Measurements from ENCODE around the gene PMS1. TPM values are rescaled to one million over a fixed set of nuclear protein-coding genes. Genes with fewer than 3 reads are reported as not detected.
A peak's percentile ranks its signal among the peaks of the same experiment; 100 is the strongest.

Gene PMS1
- total and polyA plus RNA-seq, 7 donors: 4.6 to 20.3 (median 10.2) TPM

DNA sequence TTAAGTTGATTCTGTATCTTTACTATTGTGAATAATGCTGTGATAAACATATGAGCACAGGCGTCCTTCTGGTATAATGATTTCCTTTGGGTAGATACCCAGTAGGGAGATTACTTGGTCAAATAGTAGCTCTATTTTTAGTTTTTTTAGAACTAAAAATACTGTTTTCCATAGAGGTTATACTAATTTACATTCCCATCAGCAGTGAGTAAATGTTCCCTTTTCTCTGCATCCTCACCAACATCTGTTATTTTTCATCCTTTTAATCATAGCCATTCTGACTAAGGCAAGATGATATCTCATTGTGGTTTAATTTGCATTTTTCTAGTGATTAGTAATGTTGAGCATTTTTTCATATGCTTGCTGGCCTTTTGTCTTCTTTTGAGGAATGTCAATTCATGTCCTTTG lies 35.1 kb downstream of the PMS1 start:
- Histone ChIP-seq H3K27me3 (ENCODE audit: insufficient read depth in 3 of 3, low read length in 2 of 3) (no peaks in the 10 kb centered on the region), H3K36me3 (ENCODE audit: insufficient read depth in 1 of 2, low read depth in 1 of 2) (peaks cover 0 to 31% of the 10 kb centered on the region in 2 donors), H3K4me3 (no peak overlapping the region), H3K4me1 (peaks cover 16% of the 10 kb centered on the region), H3K27ac (no peak overlapping the region), H3K9me3 (no peaks in the 10 kb centered on the region)
- WGBS, 3 donors: 94 to 98% (median 97%) methylated on average over 1 of the region's 1 CpG
- TF ChIP-seq CTCF (IDR thresholded peaks at IDR 0.05): no peak
- no peak for DNase-seq
- intact Hi-C loops (cut with DNase I): no loop called here
- ATAC-seq: no peak

GRCh38 chr2:189821953-189822748 lies 37.9 kb downstream of the PMS1 start:
- ATAC-seq: peak; percentile 64 to 88 (median 70)
- intact Hi-C loops (cut with DNase I): no loop called here
- peaks cover 0 to 26% of the 10 kb centered on the region in 2 donors for H3K36me3 ChIP-seq (ENCODE audit: insufficient read depth in 1 of 2, low read depth in 1 of 2)
- peak overlapping the region; percentile 39 for H3K27ac ChIP-seq
- no peaks in the 10 kb centered on the region for H3K27me3 ChIP-seq (ENCODE audit: insufficient read depth in 3 of 3, low read length in 2 of 3)
- peak in 1 of 2 donors; percentile 43 for DNase-seq
- no peaks in the 10 kb centered on the region for H3K9me3 ChIP-seq
- WGBS, 3 donors: 91 to 94% (median 93%) methylated on average over 33 of the region's 33 CpGs
- H3K4me3 ChIP-seq: no peak overlapping the region
- H3K4me1 ChIP-seq: peaks cover 31% of the 10 kb centered on the region
- TF ChIP-seq CTCF (IDR thresholded peaks at IDR 0.05): no peak

- intact Hi-C loops (cut with DNase I): no loop called here
- ATAC-seq: peak in 3 of 4 donors; percentile 33 to 83 (median 82)
These were observed 40.6 kb downstream of the PMS1 start for GRCh38 chr2:189824694-189825396.

DNA sequence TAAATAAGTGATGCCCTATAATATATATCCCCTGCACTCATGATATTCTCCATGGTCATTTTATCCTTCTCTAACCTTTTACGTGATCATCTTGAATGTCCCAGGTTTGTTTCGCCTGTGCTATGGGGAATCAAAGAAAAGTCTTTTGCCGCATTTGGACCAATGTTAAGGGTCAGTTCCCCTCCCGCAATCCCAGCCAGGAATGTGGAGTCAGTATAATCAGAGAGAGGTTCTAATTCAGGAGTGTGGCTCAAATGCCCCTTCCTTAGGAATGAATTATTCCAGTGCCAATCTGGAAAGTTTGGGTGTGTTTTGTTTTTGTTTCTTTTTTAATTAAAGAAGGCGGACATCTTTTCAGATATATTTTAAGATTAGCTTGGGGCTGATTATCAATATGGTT lies 41.8 kb downstream of the PMS1 start:
- TF ChIP-seq CTCF (IDR thresholded peaks at IDR 0.05): no peak
- Histone ChIP-seq H3K36me3 (ENCODE audit: insufficient read depth in 1 of 2, low read depth in 1 of 2) (no peaks in the 10 kb centered on the region), H3K27me3 (ENCODE audit: insufficient read depth in 3 of 3, low read length in 2 of 3) (no peaks in the 10 kb centered on the region), H3K9me3 (no peaks in the 10 kb centered on the region), H3K4me1 (peaks cover 31% of the 10 kb centered on the region), H3K27ac (no peak overlapping the region), H3K4me3 (no peak overlapping the region)
- WGBS, 3 donors: 95 to 99% (median 97%) methylated on average over 5 of the region's 5 CpGs
- ATAC-seq: no peak
- DNase-seq: no peak
- intact Hi-C loops (cut with DNase I): no loop called here

More at GRCh38 chr2:189824694-189825396, 40.6 kb downstream of the PMS1 start:
- no peak for DNase-seq
- Histone ChIP-seq H3K4me3 (peak overlapping the region; percentile 40), H3K27me3 (ENCODE audit: insufficient read depth in 3 of 3, low read length in 2 of 3) (no peaks in the 10 kb centered on the region), H3K27ac (peak overlapping the region; percentile 39), H3K36me3 (ENCODE audit: insufficient read depth in 1 of 2, low read depth in 1 of 2) (no peaks in the 10 kb centered on the region), H3K9me3 (no peaks in the 10 kb centered on the region), H3K4me1 (peaks cover 31% of the 10 kb centered on the region)
- TF ChIP-seq CTCF (IDR thresholded peaks at IDR 0.05): no peak
- WGBS, 3 donors: 33 to 43% (median 38%) methylated on average over 3 of the region's 3 CpGs
